Measurements from ENCODE around the gene ABTB2. TPM values are rescaled to one million over a fixed set of nuclear protein-coding genes. Genes with fewer than 3 reads are reported as not detected.

ABTB2 gene
- total and polyA plus RNA-seq, 7 donors, result 1.3 to 12.9 (median 2.5) TPM

DNA sequence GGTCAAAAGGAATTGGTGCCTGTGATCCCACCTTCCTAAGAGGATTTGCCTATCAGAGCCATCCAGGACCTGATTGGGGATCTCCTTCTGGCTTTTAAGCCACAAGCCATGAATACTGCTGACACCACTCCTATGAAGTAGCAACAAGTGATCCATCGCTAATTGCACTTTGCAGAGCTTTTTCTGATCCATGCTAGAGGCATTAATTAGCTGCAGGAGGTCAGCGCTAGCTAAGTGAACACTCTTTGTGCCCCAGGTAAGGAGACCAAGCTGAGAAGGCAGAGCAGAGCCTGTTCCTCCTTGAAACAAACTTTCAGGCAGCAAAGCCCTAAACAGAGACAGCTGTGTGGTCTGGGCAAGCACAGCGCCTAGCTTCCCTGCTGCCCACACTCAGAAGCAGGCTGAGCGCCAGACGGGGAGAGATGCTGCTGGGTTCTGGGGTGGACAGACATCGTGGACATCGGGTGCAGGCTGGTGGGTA lies 122.2 kb downstream of the ABTB2 start:
- peaks cover 0 to 6% (median 0%) of the 10 kb centered on the region in 4 donors for H3K4me1 ChIP-seq
- 92 to 93% methylated on average over 7 of the region's 7 CpGs for WGBS, 2 donors
- H3K27me3 ChIP-seq, result no peaks in the 10 kb centered on the region
- DNase-seq, result no peak
- no peaks in the 10 kb centered on the region for H3K36me3 ChIP-seq
- no peaks in the 10 kb centered on the region for H3K9me3 ChIP-seq
- intact Hi-C loops (cut with DNase I), result no loop called here
- no peak overlapping the region for H3K4me3 ChIP-seq
- TF ChIP-seq POLR2A (IDR thresholded peaks at IDR 0.05), result no peak
- TF ChIP-seq POLR2AphosphoS5 (IDR thresholded peaks at IDR 0.05), result no peak
- TF ChIP-seq EP300 (IDR thresholded peaks at IDR 0.05), result no peak
- TF ChIP-seq, protein P1, sequence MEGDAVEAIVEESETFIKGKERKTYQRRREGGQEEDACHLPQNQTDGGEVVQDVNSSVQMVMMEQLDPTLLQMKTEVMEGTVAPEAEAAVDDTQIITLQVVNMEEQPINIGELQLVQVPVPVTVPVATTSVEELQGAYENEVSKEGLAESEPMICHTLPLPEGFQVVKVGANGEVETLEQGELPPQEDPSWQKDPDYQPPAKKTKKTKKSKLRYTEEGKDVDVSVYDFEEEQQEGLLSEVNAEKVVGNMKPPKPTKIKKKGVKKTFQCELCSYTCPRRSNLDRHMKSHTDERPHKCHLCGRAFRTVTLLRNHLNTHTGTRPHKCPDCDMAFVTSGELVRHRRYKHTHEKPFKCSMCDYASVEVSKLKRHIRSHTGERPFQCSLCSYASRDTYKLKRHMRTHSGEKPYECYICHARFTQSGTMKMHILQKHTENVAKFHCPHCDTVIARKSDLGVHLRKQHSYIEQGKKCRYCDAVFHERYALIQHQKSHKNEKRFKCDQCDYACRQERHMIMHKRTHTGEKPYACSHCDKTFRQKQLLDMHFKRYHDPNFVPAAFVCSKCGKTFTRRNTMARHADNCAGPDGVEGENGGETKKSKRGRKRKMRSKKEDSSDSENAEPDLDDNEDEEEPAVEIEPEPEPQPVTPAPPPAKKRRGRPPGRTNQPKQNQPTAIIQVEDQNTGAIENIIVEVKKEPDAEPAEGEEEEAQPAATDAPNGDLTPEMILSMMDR (IDR thresholded peaks at IDR 0.05), result no peak
- H3K27ac ChIP-seq, result no peak overlapping the region

DNA sequence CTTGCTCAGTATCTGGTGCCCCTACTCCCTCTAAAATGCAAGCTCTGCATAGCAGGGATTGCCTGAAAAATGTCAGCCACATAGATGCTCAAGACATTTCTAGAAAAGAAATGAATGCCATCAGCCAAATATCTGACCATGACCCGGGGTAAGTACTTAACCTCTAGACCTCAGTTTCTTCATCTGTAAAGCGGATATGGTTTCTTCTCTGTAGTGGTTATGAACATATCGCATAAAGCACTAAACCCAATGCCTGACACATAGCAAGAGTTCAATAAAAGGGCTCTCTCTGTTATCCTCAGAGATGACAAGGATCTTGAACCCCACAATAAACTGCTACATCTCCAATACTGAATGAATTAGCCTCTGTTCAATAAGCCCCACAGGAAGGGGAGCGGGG lies 122.6 kb downstream of the ABTB2 start:
- intact Hi-C loops (cut with DNase I), result no loop called here
- H3K4me3 ChIP-seq, result no peak overlapping the region
- H3K27me3 ChIP-seq, result no peaks in the 10 kb centered on the region
- TF ChIP-seq POLR2AphosphoS5 (IDR thresholded peaks at IDR 0.05) (no peak), EP300 (IDR thresholded peaks at IDR 0.05) (no peak), POLR2A (IDR thresholded peaks at IDR 0.05) (no peak)
- TF ChIP-seq, protein P1 (IDR thresholded peaks at IDR 0.05), result no peak
- no peaks in the 10 kb centered on the region for H3K36me3 ChIP-seq
- no peaks in the 10 kb centered on the region for H3K9me3 ChIP-seq
- H3K27ac ChIP-seq, result no peak overlapping the region
- DNase-seq, result no peak
- peaks cover 0 to 6% (median 0%) of the 10 kb centered on the region in 4 donors for H3K4me1 ChIP-seq
- WGBS, 2 donors, result 63 to 72% methylated on average over 4 of the region's 4 CpGs

DNA sequence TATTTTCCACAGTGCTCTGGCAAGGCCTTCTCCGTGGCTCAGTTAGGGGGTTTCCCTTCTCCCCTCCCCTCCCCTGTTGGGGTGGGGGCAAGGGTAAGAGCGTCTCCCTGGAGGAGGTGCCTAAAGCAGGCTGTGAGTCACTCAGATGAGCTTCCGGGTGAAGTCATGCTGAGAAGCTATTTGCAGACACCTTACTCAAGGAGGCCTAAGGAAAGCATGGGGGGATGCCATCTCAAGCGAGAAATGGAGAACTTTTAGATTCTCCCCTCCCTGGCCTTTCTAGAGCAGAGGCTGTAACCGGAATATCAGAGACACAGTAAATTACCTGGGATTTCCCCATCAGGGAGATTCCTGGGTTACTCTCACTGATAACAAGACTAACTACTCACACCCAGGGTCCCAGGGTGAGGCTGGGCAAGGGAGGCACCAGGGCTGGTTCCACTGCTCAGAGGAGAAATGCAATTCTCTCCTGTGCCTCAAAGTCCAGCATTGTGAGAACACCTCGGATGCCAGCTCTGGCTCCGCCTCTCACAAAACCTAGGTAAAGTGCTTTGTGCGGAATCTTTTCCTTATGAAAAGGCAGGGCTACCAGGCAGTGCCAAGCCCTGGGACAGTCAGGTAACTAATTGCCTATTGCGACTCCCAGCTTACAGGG lies 123.6 kb downstream of the ABTB2 start:
- no peak overlapping the region for H3K4me3 ChIP-seq
- no peaks in the 10 kb centered on the region for H3K27me3 ChIP-seq
- no peaks in the 10 kb centered on the region for H3K36me3 ChIP-seq
- peaks cover 0 to 6% (median 0%) of the 10 kb centered on the region in 4 donors for H3K4me1 ChIP-seq
- intact Hi-C loops (cut with DNase I), result no loop called here
- H3K27ac ChIP-seq, result no peak overlapping the region
- no peak for DNase-seq
- no peaks in the 10 kb centered on the region for H3K9me3 ChIP-seq
- WGBS, 2 donors, result 11 to 52% methylated on average over 9 of the region's 9 CpGs
- no peak for TF ChIP-seq POLR2AphosphoS5 (IDR thresholded peaks at IDR 0.05)
- TF ChIP-seq EP300 (IDR thresholded peaks at IDR 0.05), result no peak
- TF ChIP-seq, protein P1 (IDR thresholded peaks at IDR 0.05), result no peak

DNA sequence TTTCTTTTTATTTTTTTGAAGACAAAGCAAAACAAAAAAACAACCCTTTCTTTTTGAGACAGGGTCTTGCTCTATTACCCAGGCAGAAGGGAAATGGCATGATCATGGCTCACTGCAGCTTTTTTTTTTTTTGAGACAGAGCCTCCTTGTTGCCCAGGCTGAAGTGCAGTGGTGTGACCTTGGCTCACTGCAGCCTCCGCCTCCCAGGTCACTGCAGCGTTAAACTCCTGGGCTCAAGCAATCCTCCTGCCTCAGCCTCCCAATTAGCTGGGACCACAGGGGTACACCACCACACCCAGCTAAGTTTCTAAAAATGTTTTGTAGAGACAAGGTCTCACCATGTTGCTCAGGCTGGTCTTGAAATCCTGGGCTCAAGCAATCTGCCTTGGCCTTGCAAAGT lies 124.6 kb downstream of the ABTB2 start:
- no peak overlapping the region for H3K27ac ChIP-seq
- TF ChIP-seq POLR2AphosphoS5 (IDR thresholded peaks at IDR 0.05), result no peak
- TF ChIP-seq, protein P1 (IDR thresholded peaks at IDR 0.05), result no peak
- no peak for TF ChIP-seq EP300 (IDR thresholded peaks at IDR 0.05)
- TF ChIP-seq POLR2A (IDR thresholded peaks at IDR 0.05), result no peak

More for the DNA sequence above, 124.6 kb downstream of the ABTB2 start:
- no peak for DNase-seq
- H3K9me3 ChIP-seq, result no peaks in the 10 kb centered on the region
- H3K4me1 ChIP-seq, result peaks cover 0 to 6% (median 0%) of the 10 kb centered on the region in 4 donors
- H3K36me3 ChIP-seq, result no peaks in the 10 kb centered on the region
- no peak overlapping the region for H3K4me3 ChIP-seq
- H3K27me3 ChIP-seq, result no peaks in the 10 kb centered on the region
- intact Hi-C loops (cut with DNase I), result no loop called here
- WGBS, 2 donors, result 87 to 97% methylated on average over 2 of the region's 2 CpGs
